ENCODE results near the gene CRYZ. TPM values are rescaled to one million over a fixed set of nuclear protein-coding genes. Genes with fewer than 3 reads are reported as not detected.
A peak's percentile ranks its signal among the peaks of the same experiment; 100 is the strongest.
"Not testable (repeated sequence)": the region's sequence is repeated elsewhere in the genome, so short reads cannot be mapped to it uniquely, and the experiment has no call there.

Gene CRYZ
- total RNA-seq, 1 donor from 2014 or later, result 18.6 TPM

DNA sequence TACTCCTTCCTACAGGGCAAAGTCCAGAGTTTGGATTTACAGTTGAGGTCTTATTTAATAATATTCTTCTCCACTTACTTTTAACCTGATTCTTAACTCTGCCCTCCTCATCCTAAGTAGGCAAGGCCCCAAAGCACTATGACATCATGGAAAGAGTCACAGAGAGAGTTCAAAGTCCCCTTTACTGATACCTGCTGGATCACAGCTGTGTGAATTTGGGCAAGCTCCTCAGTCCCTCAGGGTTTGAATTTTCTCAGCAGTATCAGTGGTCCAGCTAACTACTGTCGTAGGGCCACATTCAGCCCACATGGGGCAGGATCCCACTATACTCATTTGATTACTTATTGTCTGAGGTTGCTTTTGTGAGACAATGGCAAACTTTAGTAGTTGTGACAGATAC, 16.1 kb upstream of the CRYZ start:
- Mint-ChIP-seq H3K9me3 (peaks cover 7% of the 10 kb centered on the region), H3K36me3 (ENCODE audit: low read depth) (peaks cover 69% of the 10 kb centered on the region), H3K27ac (no peak overlapping the region)

DNA sequence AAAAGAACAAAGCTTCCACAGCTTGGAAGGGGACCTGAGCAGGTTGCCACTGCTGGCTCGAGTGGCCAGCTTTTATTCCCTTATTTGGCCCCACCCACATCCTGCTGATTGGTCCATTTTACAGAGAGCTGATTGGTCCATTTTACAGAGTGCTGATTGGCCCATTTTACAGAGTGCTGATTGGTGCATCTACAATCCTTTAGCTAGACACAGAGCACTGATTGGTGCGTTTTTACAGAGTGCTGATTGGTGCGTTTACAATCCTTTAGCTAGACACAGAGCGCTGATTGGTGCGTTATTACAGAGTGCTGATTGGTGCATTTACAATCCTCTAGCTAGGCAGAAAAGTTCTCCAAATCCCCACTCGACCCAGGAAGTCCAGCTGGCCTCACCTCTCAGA, 12.4 kb upstream of the CRYZ start:
- H3K4me1 Mint-ChIP-seq; H3K4me3 Mint-ChIP-seq; intact Hi-C loops (cut with micrococcal nuclease); H3K27ac Mint-ChIP-seq; DNase-seq; H3K27me3 Mint-ChIP-seq: not testable (repeated sequence)
- Mint-ChIP-seq H3K9me3 (peaks cover 11% of the 10 kb centered on the region), H3K36me3 (ENCODE audit: low read depth) (peaks cover 78% of the 10 kb centered on the region)

More for the DNA sequence above, 16.1 kb upstream of the CRYZ start:
- no peak overlapping the region for H3K4me3 Mint-ChIP-seq
- H3K27me3 Mint-ChIP-seq, result no peaks in the 10 kb centered on the region
- no peaks in the 10 kb centered on the region for H3K4me1 Mint-ChIP-seq
- intact Hi-C loops (cut with micrococcal nuclease), result no loop called here
- DNase-seq, result no peak

DNA sequence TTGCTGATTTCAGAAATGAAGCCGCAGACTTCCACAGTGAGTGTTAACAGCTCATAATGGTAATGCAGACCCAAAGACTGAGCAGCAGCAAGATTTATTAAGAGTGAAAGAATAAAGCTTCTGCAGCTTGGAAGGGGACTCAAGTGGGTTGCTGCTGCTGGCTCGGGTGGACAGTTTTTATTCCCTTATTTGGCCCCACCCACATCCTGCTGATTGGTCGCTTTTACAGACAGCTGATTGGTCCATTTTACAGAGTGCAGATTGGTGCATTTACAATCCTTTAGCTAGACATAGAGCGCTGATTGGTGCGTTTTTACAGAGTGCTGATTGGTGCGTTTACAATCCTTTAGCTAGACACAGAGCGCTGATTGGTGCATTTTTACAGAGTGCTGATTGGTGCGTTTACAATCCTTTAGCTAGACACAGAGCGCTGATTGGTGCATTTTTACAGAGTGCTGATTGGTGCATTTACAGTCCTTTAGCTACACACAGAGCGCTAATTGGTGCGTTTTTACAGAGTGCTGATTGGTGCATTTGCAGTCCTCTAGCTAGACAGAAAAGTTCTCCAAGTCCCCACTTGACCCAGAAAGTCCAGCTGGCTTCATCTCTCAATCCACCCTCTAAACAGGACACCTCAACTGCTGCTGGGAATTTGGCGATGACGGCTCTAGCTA, 7.6 kb upstream of the CRYZ start:
- H3K27ac Mint-ChIP-seq; H3K27me3 Mint-ChIP-seq; intact Hi-C loops (cut with micrococcal nuclease); H3K4me3 Mint-ChIP-seq; DNase-seq; H3K4me1 Mint-ChIP-seq: not testable (repeated sequence)
- peaks cover 19% of the 10 kb centered on the region for H3K9me3 Mint-ChIP-seq
- H3K36me3 Mint-ChIP-seq (ENCODE audit: low read depth), result peaks cover 79% of the 10 kb centered on the region

DNA sequence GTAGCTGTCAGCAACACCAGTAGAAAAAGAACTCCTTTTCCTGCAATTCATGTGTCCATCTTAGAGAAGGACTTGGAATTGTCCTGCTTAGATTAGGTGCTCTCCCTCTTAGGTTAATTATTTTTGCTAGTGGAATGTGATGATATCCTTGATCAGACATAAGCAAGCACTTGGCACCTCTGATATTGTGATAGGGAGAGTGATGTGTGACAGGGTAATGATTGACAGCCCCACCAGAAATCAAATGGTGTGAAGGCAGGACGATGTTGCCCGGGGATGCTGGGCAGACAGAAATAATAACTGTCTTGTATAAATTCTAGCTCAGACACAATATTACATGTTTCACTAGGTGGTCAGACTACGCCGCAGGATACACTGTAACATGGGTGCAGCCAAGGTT, 4.5 kb upstream of the CRYZ start:
- Mint-ChIP-seq H3K27ac (no peak overlapping the region), H3K4me3 (no peak overlapping the region), H3K36me3 (ENCODE audit: low read depth) (peaks cover 50% of the 10 kb centered on the region)

DNA sequence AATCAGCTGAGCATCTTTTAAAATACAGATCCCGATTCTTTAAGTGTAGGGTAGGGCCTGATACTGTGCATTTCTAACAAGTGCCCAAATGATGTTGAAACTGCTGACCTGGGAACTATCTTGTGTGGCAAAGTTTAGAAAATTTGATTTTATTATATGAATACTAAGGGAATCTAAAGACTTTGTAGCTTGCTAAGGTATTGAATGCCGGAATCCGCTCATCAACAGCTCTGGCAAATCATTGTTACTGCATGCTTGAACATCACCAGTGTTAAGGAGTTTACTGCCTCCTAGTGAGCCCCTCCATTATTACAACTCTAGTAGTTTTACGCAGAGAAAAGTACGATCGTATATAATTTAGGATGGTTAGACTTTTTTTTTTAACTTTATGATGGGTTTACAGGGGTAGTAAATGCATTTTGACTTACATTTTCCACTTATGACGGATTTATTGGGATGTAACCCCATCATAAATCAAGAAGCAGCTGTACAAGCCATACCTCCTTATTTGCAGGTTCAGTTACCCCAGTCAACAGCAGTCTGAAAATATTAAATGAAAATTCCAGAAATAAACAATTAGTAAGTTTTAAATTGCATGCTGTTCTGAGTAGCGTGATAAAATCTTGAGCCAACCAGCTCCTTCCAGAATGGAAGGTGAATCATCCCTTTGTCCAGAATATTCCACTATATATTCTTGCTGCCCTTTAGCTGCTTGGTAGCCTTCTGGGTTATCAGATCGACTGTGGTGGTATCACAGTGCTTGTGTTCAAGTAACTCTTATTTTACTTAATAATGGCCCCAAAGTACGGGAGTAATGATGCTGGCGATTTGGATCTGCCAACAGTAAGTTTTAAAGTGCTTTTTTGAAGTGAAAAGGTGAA, 994 bp upstream of the CRYZ start:
- Mint-ChIP-seq H3K27me3 (no peaks in the 10 kb centered on the region), H3K4me3 (peak overlapping the region; percentile 96), H3K36me3 (ENCODE audit: low read depth) (peaks cover 24% of the 10 kb centered on the region), H3K9me3 (peaks cover 4% of the 10 kb centered on the region), H3K4me1 (peaks cover 33% of the 10 kb centered on the region), H3K27ac (peak overlapping the region; percentile 99)
- peak; percentile 87 for DNase-seq
- intact Hi-C loops (cut with micrococcal nuclease), result loop anchor here (1.0 to 5.0 kb wide), 4 partner anchors 30 to 1053 kb away; partner anchors contain the start of genes ACADM, FPGT, LRRIQ3 and RABGGTB

More for the DNA sequence above, 4.5 kb upstream of the CRYZ start:
- Mint-ChIP-seq H3K27me3 (no peaks in the 10 kb centered on the region), H3K9me3 (peaks cover 10% of the 10 kb centered on the region), H3K4me1 (peaks cover 18% of the 10 kb centered on the region)
- no peak for DNase-seq
- intact Hi-C loops (cut with micrococcal nuclease), result no loop called here

DNA sequence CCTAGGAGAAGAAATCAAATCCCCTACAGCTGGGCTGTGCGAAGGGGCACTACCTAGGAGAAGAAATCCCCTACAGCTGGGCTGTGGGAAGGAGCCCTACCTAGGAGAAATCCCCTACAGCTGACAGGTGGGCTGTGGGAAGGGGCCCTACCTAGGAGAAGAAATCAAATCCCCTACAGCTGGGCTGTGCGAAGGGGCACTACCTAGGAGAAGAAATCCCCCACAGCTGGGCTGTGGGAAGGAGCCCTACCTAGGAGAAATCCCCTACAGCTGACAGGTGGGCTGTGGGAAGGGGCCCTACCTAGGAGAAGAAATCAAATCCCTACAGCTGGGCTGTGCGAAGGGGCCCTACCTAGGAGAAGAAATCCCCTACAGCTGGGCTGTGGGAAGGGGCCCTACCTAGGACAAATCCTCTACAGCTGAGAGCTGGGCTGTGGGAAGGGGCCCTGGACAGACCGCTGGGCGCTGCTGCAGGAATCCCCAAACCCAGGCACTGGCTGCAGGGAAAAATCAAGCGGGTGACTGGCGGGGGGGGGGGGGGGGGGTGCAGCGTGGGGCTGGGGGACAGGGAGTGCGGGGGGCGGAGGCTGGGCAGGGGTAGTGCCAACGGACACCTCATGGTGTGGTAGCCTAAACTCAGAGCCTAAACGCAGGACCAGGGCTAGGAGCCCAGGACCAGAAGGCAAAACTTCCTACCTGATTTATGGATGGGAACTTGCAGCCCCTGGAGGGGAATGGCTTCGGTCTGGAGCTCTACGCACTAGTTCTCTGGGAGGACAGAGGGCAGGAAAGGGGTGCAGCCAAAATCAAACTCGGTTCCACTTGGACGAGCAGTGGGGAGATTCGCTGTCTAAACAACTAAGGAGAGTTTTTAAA, 541 bp downstream of the CRYZ start:
- Mint-ChIP-seq H3K27ac (peak overlapping the region; percentile 99), H3K36me3 (ENCODE audit: low read depth) (peaks cover 14% of the 10 kb centered on the region), H3K4me1 (peaks cover 35% of the 10 kb centered on the region), H3K9me3 (peaks cover 10% of the 10 kb centered on the region), H3K4me3 (peak overlapping the region; percentile 96)
- H3K27me3 Mint-ChIP-seq, result not testable (repeated sequence)
- peak; percentile 62 for DNase-seq
- intact Hi-C loops (cut with micrococcal nuclease), result loop anchor here (2.0 to 5.0 kb wide), 3 partner anchors 534 to 1055 kb away; partner anchors contain the start of genes ACADM, FPGT, LRRIQ3 and RABGGTB

DNA sequence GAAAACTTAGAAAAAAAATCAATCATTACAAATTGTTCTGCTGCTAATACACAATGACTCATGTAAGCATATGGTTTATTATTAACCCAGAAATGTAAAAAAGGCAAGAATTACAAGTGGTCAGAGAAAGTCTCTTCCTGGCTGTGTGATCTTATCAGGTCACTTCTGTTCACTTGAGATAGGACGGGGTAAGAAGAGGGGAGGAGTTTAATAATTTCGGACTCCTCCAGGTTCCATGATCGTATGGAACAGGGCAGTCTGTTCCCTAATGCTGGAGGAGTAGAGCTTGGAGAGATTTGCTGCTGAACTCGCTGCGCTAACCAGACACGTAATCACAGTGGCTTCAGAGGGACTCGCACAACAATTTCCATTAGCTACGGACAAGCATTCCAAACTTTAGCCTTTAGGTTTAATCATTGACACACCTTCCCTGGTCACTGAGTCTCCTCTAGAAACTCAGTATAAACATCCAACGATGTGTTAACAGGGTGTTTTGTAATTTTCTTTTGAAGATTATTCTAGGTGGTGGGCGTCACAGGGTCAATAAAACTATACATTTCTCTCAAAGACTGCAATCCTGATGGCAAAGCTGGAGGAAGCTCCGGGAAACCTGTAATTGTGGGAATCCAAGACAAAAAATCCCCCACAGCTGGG, 1.3 kb downstream of the CRYZ start:
- DNase-seq, result no peak
- intact Hi-C loops (cut with micrococcal nuclease), result loop anchor here (2.0 to 5.0 kb wide), 3 partner anchors 533 to 1056 kb away; partner anchors contain the start of genes ACADM, FPGT, LRRIQ3 and RABGGTB
- peaks cover 35% of the 10 kb centered on the region for H3K4me1 Mint-ChIP-seq
- peak overlapping the region; percentile 41 for H3K27ac Mint-ChIP-seq
- H3K27me3 Mint-ChIP-seq, result no peaks in the 10 kb centered on the region
- peak overlapping the region; percentile 47 for H3K4me3 Mint-ChIP-seq
- peaks cover 12% of the 10 kb centered on the region for H3K36me3 Mint-ChIP-seq (ENCODE audit: low read depth)
- peaks cover 10% of the 10 kb centered on the region for H3K9me3 Mint-ChIP-seq

DNA sequence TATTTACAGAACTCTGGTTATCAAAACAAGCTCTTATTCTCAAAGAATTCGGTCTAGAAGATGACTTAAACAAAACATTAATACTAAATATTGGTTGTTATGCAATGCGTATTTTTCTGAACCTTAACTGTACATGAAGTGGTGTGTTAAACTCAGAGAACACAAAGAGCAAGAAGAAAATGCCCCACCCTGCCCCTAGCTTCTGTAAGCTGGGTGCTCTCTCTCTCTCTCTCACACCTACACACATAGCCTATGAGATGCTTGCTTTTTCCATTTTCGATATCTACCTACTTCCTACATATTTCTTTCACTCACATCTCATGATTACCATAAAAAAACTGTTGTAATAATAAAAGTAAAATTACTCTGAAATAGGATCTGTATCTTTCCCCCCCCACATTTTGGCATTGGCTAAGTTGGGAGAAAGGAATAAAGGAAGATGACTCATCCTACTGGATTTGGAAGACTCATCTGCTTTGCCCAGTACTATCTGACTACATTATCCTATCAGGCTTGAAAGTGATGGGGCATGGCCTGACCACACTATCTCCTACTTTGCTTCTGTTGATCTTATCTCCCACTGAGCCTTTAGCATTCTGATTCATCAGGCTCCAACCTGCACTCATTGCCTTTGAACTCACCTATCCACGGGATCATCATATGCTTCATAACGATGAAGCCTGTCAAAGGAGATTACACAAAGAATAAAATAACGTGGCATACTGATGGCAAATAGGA, 2.9 kb downstream of the CRYZ start:
- peaks cover 16% of the 10 kb centered on the region for H3K9me3 Mint-ChIP-seq
- intact Hi-C loops (cut with micrococcal nuclease), result loop anchor here (5.0 kb wide), 2 partner anchors 992 to 1057 kb away; partner anchors contain the start of genes ACADM and RABGGTB

DNA sequence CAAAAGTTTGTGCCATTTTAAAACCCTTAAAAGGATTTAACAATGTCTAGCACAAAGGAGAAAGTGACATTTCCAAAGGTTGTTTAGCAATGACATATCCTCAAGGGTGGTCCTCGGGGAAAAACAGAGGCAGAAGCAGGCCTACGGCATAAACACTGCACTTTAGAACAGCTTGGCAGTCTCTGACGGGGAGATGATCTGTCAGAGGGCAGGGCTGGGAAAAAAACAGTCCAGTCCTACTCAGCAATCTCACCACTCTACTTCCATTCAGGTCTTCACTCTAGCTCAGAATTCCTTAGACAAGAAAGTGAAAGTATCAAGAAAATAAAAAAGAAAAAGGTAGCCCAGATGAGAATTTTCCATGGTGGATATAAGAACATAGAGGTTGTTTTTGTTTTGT, 4.1 kb downstream of the CRYZ start:
- Mint-ChIP-seq H3K27ac (no peak overlapping the region), H3K9me3 (peaks cover 16% of the 10 kb centered on the region), H3K36me3 (ENCODE audit: low read depth) (peaks cover 33% of the 10 kb centered on the region), H3K4me1 (peaks cover 23% of the 10 kb centered on the region), H3K27me3 (no peaks in the 10 kb centered on the region), H3K4me3 (no peak overlapping the region)
- intact Hi-C loops (cut with micrococcal nuclease), result no loop called here
- DNase-seq, result no peak

More for the DNA sequence above, 2.9 kb downstream of the CRYZ start:
- no peak overlapping the region for H3K4me3 Mint-ChIP-seq
- DNase-seq, result no peak
- no peaks in the 10 kb centered on the region for H3K27me3 Mint-ChIP-seq
- peaks cover 25% of the 10 kb centered on the region for H3K36me3 Mint-ChIP-seq (ENCODE audit: low read depth)
- H3K27ac Mint-ChIP-seq, result no peak overlapping the region
- H3K4me1 Mint-ChIP-seq, result peaks cover 34% of the 10 kb centered on the region

DNA sequence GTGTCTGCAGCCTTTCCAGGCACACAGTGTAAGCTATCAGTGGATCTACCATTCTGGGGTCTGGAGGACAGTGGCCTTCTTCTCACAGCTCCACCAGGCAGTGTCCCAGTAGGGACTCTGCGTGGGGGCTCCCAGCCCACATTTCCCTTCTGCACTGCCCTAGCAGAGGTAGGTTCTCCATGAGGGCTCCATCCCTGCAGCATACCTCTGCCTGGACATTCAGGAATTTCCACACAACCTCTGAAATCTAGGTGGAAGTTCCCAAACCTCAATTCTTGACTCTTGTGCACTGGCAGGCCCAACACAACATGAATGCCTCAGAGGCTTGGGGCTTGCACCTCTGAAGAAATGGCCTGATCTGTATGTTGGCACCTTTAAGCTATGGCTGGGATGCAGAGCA, 6.8 kb downstream of the CRYZ start:
- DNase-seq, result no peak
- no peak overlapping the region for H3K27ac Mint-ChIP-seq
- no peaks in the 10 kb centered on the region for H3K27me3 Mint-ChIP-seq
- H3K4me3 Mint-ChIP-seq, result no peak overlapping the region
- peaks cover 16% of the 10 kb centered on the region for H3K9me3 Mint-ChIP-seq
- peaks cover 43% of the 10 kb centered on the region for H3K36me3 Mint-ChIP-seq (ENCODE audit: low read depth)
- intact Hi-C loops (cut with micrococcal nuclease), result no loop called here
- H3K4me1 Mint-ChIP-seq, result peaks cover 15% of the 10 kb centered on the region

DNA sequence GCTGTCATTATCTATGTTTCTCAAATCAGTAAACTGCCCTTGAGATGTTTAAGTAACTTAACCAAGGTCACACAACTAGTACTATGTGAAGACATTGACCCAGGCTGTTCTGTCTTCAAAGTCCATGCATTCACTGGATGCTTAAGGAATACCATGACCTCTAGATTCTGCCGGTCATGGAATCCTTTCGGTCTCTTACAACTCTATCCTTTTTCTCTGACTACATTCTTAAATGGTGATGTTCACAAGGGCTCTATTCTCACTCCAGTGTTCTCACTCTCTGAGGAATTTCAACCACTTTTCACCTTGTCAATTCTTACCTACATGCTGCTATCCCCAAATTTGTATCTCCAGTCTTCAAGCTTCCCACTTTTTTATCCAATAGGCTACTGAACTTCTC, 15.2 kb downstream of the CRYZ start:
- DNase-seq, result no peak
- Mint-ChIP-seq H3K4me3 (no peak overlapping the region), H3K27me3 (no peaks in the 10 kb centered on the region), H3K27ac (no peak overlapping the region), H3K9me3 (no peaks in the 10 kb centered on the region), H3K4me1 (no peaks in the 10 kb centered on the region), H3K36me3 (ENCODE audit: low read depth) (peaks cover 13% of the 10 kb centered on the region)
- intact Hi-C loops (cut with micrococcal nuclease), result no loop called here

DNA sequence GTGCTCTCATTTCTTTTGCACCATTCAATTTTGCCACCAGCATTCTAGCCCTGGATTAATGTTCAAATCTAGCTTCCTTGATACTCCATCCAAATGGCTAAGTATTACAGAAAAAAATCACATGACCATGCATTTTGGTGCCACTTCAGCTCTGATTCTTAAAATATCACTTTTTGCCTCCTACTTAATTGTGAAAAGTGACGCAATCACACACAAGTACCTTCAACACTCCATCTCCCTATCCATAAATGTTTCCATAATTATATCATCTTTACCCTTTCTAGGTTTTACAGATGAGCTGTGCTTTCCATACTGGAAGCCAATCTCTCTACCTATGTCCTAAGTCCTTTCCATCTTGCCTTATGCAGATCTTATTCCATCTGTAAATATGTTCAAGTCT, 16.0 kb downstream of the CRYZ start:
- no peak for DNase-seq
- Mint-ChIP-seq H3K4me1 (no peaks in the 10 kb centered on the region), H3K36me3 (ENCODE audit: low read depth) (peaks cover 12% of the 10 kb centered on the region), H3K4me3 (no peak overlapping the region), H3K9me3 (no peaks in the 10 kb centered on the region), H3K27ac (no peak overlapping the region), H3K27me3 (no peaks in the 10 kb centered on the region)
- intact Hi-C loops (cut with micrococcal nuclease), result no loop called here

Measured in activated CD4-positive, alpha-beta T cell treated with anti-CD3 and anti-CD28 coated beads, Interleukin-2, amount 10 ng/mL, durations not matched to agents 24 days and 14 days (primary cell).